ENCODE results near the gene SBK3.

Gene SBK3

GRCh38 chr19:55559684-55560083, 14.3 kb upstream of the SBK3 start:
- ATAC-seq = no peak

GRCh38 chr19:55554741-55555152, 9.4 kb upstream of the SBK3 start:
- no peak for ATAC-seq
- no peak for TF ChIP-seq ZFP3 (CRISPR knock-in tag; IDR thresholded peaks at IDR 0.05)
- TF ChIP-seq CREB5 (CRISPR knock-in tag; IDR thresholded peaks at IDR 0.05; ENCODE audit: low read depth) = no peak
- TF ChIP-seq ARNTL (CRISPR knock-in tag; IDR thresholded peaks at IDR 0.05; ENCODE audit: borderline replicate concordance, low read depth) = no peak
- no peak for TF ChIP-seq TSHZ2 (CRISPR knock-in tag; IDR thresholded peaks at IDR 0.05)
- TF ChIP-seq ZNF565 (CRISPR knock-in tag; conservative IDR thresholded peaks at IDR 0.05; ENCODE audit: low read depth) = no peak
- TF ChIP-seq TOX (CRISPR knock-in tag; IDR thresholded peaks at IDR 0.05; ENCODE audit: borderline replicate concordance) = no peak
- no peak for TF ChIP-seq OSR1 (CRISPR knock-in tag; IDR thresholded peaks at IDR 0.05)
- no peak for TF ChIP-seq CSRNP3 (CRISPR knock-in tag; IDR thresholded peaks at IDR 0.05)
- no peak for TF ChIP-seq POU6F1 (CRISPR knock-in tag; IDR thresholded peaks at IDR 0.05; ENCODE audit: borderline replicate concordance, low read depth)
- TF ChIP-seq RARB (CRISPR knock-in tag; IDR thresholded peaks at IDR 0.05) = no peak
- no peak for TF ChIP-seq PPARA (CRISPR knock-in tag; IDR thresholded peaks at IDR 0.05; ENCODE audit: borderline replicate concordance)
- no peak for TF ChIP-seq ZNF70 (CRISPR knock-in tag; IDR thresholded peaks at IDR 0.05)
- TF ChIP-seq GLIS3 (CRISPR knock-in tag; IDR thresholded peaks at IDR 0.05) = no peak
- no peak for TF ChIP-seq BACH2 (CRISPR knock-in tag; IDR thresholded peaks at IDR 0.05; ENCODE audit: borderline replicate concordance)

More at GRCh38 chr19:55559684-55560083, 14.3 kb upstream of the SBK3 start:
- TF ChIP-seq ARNTL (CRISPR knock-in tag; IDR thresholded peaks at IDR 0.05; ENCODE audit: borderline replicate concordance, low read depth) (no peak), TCF4 (CRISPR knock-in tag; IDR thresholded peaks at IDR 0.05; ENCODE audit: borderline replicate concordance) (no peak), TSHZ2 (CRISPR knock-in tag; IDR thresholded peaks at IDR 0.05) (no peak), ESRRG (CRISPR knock-in tag; IDR thresholded peaks at IDR 0.05) (no peak), OSR1 (CRISPR knock-in tag; IDR thresholded peaks at IDR 0.05) (no peak), ZFP3 (CRISPR knock-in tag; IDR thresholded peaks at IDR 0.05) (no peak), ZNF8 (CRISPR knock-in tag; IDR thresholded peaks at IDR 0.05) (no peak), BACH2 (CRISPR knock-in tag; IDR thresholded peaks at IDR 0.05; ENCODE audit: borderline replicate concordance) (no peak), CSDC2 (CRISPR knock-in tag; IDR thresholded peaks at IDR 0.05) (no peak), GLIS3 (CRISPR knock-in tag; IDR thresholded peaks at IDR 0.05) (no peak)

- TF ChIP-seq ISL1 (CRISPR knock-in tag; IDR thresholded peaks at IDR 0.05) = no peak
- TF ChIP-seq TCF4 (CRISPR knock-in tag; IDR thresholded peaks at IDR 0.05; ENCODE audit: borderline replicate concordance) = no peak
- TF ChIP-seq TSHZ2 (CRISPR knock-in tag; IDR thresholded peaks at IDR 0.05) = no peak
- TF ChIP-seq ZNF8 (CRISPR knock-in tag; IDR thresholded peaks at IDR 0.05) = no peak
- ATAC-seq = no peak
Observed at GRCh38 chr19:55554302-55554701, 9.0 kb upstream of the SBK3 start.

Measured in SK-N-SH treated with all-trans-retinoic acid at 6 μM for 48 hours (cell line).